ENCODE data around the gene GPATCH3. TPM values are rescaled to one million over a fixed set of nuclear protein-coding genes. Genes with fewer than 3 reads are reported as not detected.

Gene GPATCH3
- total RNA-seq, 1 experiment from 2014 or later: 9.9 TPM

- H3K27ac Mint-ChIP-seq (ENCODE audit: low read depth, unreplicated experiment): peak overlapping the region; percentile 81
- no peaks in the 10 kb centered on the region for H3K27me3 Mint-ChIP-seq (ENCODE audit: insufficient read depth, unreplicated experiment)
- H3K4me1 Mint-ChIP-seq (ENCODE audit: insufficient read depth, unreplicated experiment): peaks cover 41% of the 10 kb centered on the region
- H3K9me3 Mint-ChIP-seq (ENCODE audit: unreplicated experiment): no peaks in the 10 kb centered on the region
- peaks cover 10% of the 10 kb centered on the region for H3K36me3 Mint-ChIP-seq (ENCODE audit: insufficient read depth, unreplicated experiment)
- peak overlapping the region; percentile 40 for H3K4me3 Mint-ChIP-seq (ENCODE audit: unreplicated experiment)
- peak; percentile 94 for DNase-seq (ENCODE audit: unreplicated experiment)
- no TSS peak for BruUV-seq (replicated peaks)
- ChIA-PET CTCF (interaction anchor here (0.6 to 3.4 kb wide), 13 partner anchors 8 to 182 kb away, joined by 3 to 23 read pairs (median 5); no protein-coding TSS in a partner anchor), POLR2A (interaction anchor here (0.7 to 9.7 kb wide), 19 partner anchors 8 to 165 kb away, joined by 3 to 131 read pairs (median 4); partner anchors contain the start of genes ARID1A, GPATCH3, GPN2 and NUDC)
- intact Hi-C loops (cut with micrococcal nuclease): no loop called here
- TF ChIP-seq CTCF (IDR thresholded peaks at IDR 0.05; ENCODE audit: unreplicated experiment): no peak
Measured at GRCh38 chr1:26858891-26859640, 41.2 kb downstream of the GPATCH3 start.

- Mint-ChIP-seq H3K36me3 (ENCODE audit: insufficient read depth, unreplicated experiment) (peaks cover 9% of the 10 kb centered on the region), H3K4me3 (ENCODE audit: unreplicated experiment) (no peak overlapping the region), H3K27ac (ENCODE audit: low read depth, unreplicated experiment) (peak overlapping the region; percentile 81), H3K9me3 (ENCODE audit: unreplicated experiment) (no peaks in the 10 kb centered on the region), H3K27me3 (ENCODE audit: insufficient read depth, unreplicated experiment) (no peaks in the 10 kb centered on the region), H3K4me1 (ENCODE audit: insufficient read depth, unreplicated experiment) (peaks cover 38% of the 10 kb centered on the region)
- no TSS peak for BruUV-seq (replicated peaks)
- ChIA-PET CTCF (interaction anchor here (0.6 to 3.4 kb wide), 14 partner anchors 9 to 181 kb away, joined by 3 to 23 read pairs (median 5); no protein-coding TSS in a partner anchor), POLR2A (interaction anchor here (0.7 to 9.7 kb wide), 15 partner anchors 7 to 154 kb away, joined by 3 to 131 read pairs (median 5); partner anchors contain the start of genes GPATCH3, GPN2, NUDC and SFN)
- peak; percentile 54 for DNase-seq (ENCODE audit: unreplicated experiment)
- intact Hi-C loops (cut with micrococcal nuclease): no loop called here
- TF ChIP-seq CTCF (IDR thresholded peaks at IDR 0.05; ENCODE audit: unreplicated experiment): no peak
Measured at GRCh38 chr1:26858160-26858559, 42.1 kb downstream of the GPATCH3 start.

- intact Hi-C loops (cut with micrococcal nuclease): no loop called here
- POLR2A ChIA-PET: interaction anchor here (0.5 to 9.7 kb wide), 10 partner anchors 7 to 154 kb away, joined by 3 to 131 read pairs (median 10); partner anchors contain the start of genes GPATCH3, GPN2 and SFN
- H3K27me3 Mint-ChIP-seq (ENCODE audit: insufficient read depth, unreplicated experiment): no peaks in the 10 kb centered on the region
- CTCF ChIA-PET: interaction anchor here (0.6 to 3.1 kb wide), 11 partner anchors 9 to 139 kb away, joined by 3 to 23 read pairs (median 5); no protein-coding TSS in a partner anchor
- H3K27ac Mint-ChIP-seq (ENCODE audit: low read depth, unreplicated experiment): peak overlapping the region; percentile 81
- peaks cover 11% of the 10 kb centered on the region for H3K36me3 Mint-ChIP-seq (ENCODE audit: insufficient read depth, unreplicated experiment)
- H3K9me3 Mint-ChIP-seq (ENCODE audit: unreplicated experiment): no peaks in the 10 kb centered on the region
- peaks cover 36% of the 10 kb centered on the region for H3K4me1 Mint-ChIP-seq (ENCODE audit: insufficient read depth, unreplicated experiment)
- no peak for TF ChIP-seq CTCF (IDR thresholded peaks at IDR 0.05; ENCODE audit: unreplicated experiment)
- no TSS peak for BruUV-seq (replicated peaks)
- DNase-seq (ENCODE audit: unreplicated experiment): no peak
- H3K4me3 Mint-ChIP-seq (ENCODE audit: unreplicated experiment): no peak overlapping the region
Measured at GRCh38 chr1:26857473-26858060, 42.7 kb downstream of the GPATCH3 start.

Measured in MCF 10A (cell line).